Right lung (tissue), 5 donors: ENCODE results near the gene CEP104. TPM values are rescaled to one million over a fixed set of nuclear protein-coding genes. Genes with fewer than 3 reads are reported as not detected.

Source experiments
- DNase-seq, 2 donors: peaks; one replicate each; pipeline ENCODE4 v3.0.0-alpha.2; 2013
- polyA plus RNA-seq, 5 donors: library from polyadenylated mRNA; unstranded; fragments of 120-200 nt; gene quantifications; one replicate each; pipeline versions ENCODE4 v1.2.1 to v1.2.3, GENCODE V29; 2013; ENCODE audit warnings: inconsistent platforms in 1 of 5, low replicate concordance in 1 of 5; ENCODE audit not compliant: insufficient read length in 5 of 5, insufficient read depth in 1 of 5

CEP104 gene
- polyA plus RNA-seq, 5 donors: 27.1 to 35.9 (median 28.1) TPM

DNA sequence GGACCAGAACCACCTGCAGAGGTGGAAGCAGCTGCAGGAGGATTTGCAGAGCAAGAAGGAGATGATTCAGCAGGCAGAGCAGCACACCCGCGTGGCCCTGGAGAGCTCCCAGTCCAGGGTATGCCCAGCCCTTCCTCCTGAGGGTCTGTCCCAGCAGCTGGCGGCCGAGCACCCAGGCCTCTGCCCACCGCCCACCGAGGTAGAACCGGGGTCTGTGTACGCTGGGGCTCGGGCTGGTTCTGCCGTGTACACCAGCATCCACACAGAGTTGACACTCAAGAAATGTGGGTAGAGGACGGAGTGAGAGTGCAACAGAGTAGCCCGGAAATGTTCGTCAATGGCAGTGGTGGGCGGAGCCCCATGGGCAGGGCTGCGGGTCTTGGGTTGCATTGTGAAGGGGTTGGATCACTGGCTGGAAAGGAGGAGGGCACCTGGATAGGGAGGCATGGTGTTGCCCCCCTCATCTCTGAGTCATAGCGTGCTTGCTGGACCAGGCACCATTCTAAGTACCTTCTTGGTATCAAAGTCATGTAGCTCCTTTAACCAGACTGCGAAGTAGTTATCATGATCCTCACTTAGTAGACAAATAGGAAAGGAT is 89.6 kb downstream of the CEP104 start:
- DNase-seq: no peak

DNA sequence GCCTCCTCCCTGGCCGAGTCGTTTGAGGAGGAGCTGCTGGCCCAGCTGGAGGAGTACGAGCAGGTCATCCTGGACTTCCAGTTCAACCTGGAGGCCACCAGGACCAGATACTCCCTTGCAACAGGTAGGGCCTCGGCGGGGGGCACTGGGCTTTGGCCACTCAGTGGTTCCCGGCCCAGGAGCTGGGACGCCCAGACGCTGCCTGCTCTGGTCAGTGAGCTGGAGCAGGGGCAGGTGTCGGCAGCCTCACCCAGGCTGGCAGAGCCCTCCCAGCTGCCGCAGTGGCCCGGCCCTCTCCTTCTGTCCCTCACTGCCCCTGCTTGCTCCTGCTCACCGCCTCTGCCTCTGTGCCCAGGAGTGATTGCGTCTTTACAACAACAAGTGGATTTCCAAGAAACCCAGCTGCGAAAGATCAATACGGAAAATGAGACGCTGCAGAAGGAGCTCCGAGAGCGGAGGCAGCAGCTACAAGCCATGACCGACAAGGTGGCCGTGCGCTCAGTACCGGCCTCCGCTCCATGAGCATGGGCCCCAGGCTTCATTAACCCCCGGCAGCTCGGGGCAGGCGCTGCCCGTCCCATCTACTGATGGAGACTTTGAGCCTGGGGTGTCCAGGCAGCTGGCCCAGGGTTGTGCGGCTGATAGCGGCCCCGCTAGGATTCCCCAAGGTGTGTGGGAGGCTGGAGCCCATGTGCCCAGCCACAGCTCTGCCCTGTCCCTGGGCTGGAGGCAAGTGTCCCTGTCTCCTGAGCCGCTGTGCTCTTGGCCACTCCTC is 93.5 kb downstream of the CEP104 start:
- DNase-seq: no peak

DNA sequence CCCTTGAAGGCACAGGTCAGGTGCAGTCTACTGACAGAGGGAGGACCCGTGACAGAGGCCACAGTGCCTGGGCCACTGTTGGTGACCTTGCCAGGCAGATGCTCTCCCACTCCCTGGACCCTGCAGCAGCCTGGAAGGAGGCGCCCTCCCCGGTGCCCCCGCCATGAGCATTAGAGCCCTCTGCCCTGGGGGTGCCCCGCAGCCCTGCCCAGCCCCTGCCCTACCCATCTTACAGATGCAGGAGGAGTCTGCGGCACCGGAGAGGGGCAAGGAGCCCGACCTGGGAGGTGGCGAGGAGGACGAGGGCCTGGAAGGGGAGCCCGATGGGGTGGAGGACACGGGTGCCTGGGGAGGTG is 94.2 kb downstream of the CEP104 start:
- DNase-seq: no peak

DNA sequence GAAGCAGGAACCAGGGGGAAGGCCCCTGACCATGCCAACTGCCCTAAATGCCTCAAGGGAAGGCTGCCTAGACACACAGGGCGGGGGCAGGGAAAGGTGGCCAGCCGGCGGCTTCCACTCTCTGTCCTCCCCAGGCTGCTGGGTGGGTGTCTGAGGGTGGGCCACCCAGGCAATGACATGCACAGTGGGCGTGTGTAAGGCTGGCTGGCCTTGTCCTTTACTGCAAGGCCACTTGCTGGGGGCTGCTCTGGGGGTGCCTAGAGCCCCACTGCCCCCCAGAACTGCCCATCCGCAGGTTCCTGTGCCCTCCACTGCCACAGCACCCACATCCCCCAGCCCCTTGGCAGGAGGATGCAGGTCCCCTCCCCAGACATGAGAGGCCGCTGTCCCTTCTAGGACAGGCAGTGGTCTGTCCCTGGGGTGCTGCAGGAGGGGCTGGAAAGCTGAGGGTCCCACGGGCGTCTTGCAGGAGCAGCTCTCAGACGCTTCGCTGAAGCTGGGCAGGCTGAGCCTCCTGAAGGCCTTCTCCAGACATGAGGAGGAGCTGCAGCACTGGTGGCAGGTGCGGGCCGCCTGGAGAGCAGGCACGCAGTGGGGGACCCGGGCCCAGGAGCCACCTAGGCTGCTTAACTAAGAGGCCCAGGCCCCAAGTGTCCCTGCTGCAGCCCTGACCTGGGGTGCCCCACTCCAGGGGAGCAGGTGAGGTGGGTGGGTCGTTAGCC is 94.7 kb downstream of the CEP104 start:
- DNase-seq: no peak

Other genes starting within 250 kb of the CEP104 start
- gene MEGF6, start 245.7 kb downstream of the CEP104 start, polyA plus RNA-seq: 10 to 100 TPM; 36.1 to 64.5 (median 50.8) TPM
- 10 to 100 TPM; 26.3 to 34.9 (median 30.0) TPM for gene TPRG1L, start 232.2 kb downstream of the CEP104 start, polyA plus RNA-seq
- 10 to 100 TPM; 14.0 to 20.1 (median 15.9) TPM for gene WRAP73, start 207.1 kb downstream of the CEP104 start, polyA plus RNA-seq
- gene TP73, start 204.7 kb downstream of the CEP104 start, polyA plus RNA-seq: 1 to 10 TPM; 1.5 to 3.3 (median 2.1) TPM
- under 1 TPM; 0.10 to 0.21 (median 0.19) TPM for gene CCDC27, start 104.8 kb downstream of the CEP104 start, polyA plus RNA-seq
- 1 to 10 TPM; 2.8 to 9.1 (median 4.6) TPM for gene SMIM1, start 84.5 kb downstream of the CEP104 start, polyA plus RNA-seq
- 10 to 100 TPM; 45.8 to 60.0 (median 54.2) TPM for gene LRRC47, start 60.7 kb downstream of the CEP104 start, polyA plus RNA-seq
- gene DFFB, start 265 bp upstream of the CEP104 start, polyA plus RNA-seq: 10 to 100 TPM in 3 of 5 donors, 1 to 10 TPM in 2; 9.3 to 12.2 (median 10.8) TPM
- 10 to 100 TPM; 21.6 to 28.1 (median 23.5) TPM for gene C1orf174, start 43.1 kb upstream of the CEP104 start, polyA plus RNA-seq